Measurements from ENCODE around the gene ARNT2.

GRCh38 chr15:80590761-80591355 is 186.7 kb downstream of the ARNT2 start:
- no peak for TF ChIP-seq CTCF (IDR thresholded peaks at IDR 0.05; ENCODE audit: low read length)
- no peak for TF ChIP-seq EZH2 (IDR thresholded peaks at IDR 0.05; ENCODE audit: borderline replicate concordance, low read length)

Data from OCI-LY1 (cell line).